Activated CD4-positive, alpha-beta T cell treated with anti-CD3 and anti-CD28 coated beads, Interleukin-2, amount 10 ng/mL, durations not matched to agents 24 days and 14 days (primary cell): ENCODE data around the gene LAX1. TPM values are rescaled to one million over a fixed set of nuclear protein-coding genes. Genes with fewer than 3 reads are reported as not detected.
"Not testable (repeated sequence)": the region's sequence is repeated elsewhere in the genome, so short reads cannot be mapped to it uniquely, and the experiment has no call there.

Source experiments
- DNase-seq: peaks from one replicate; pipeline ENCODE4 v3.0.0; 2022
- H3K27ac Mint-ChIP-seq: one replicate; pipeline ENCODE4 v1.8.0; 2022; ENCODE audit warnings: mild to moderate bottlenecking, mixed read lengths
- H3K27me3 Mint-ChIP-seq: one replicate; pipeline ENCODE4 v1.8.0; 2022; ENCODE audit warnings: mixed read lengths
- H3K36me3 Mint-ChIP-seq: one replicate; pipeline ENCODE4 v1.8.0; 2022; ENCODE audit warnings: low read depth, mild to moderate bottlenecking, mixed read lengths
- H3K4me1 Mint-ChIP-seq: one replicate; pipeline ENCODE4 v1.8.0; 2021; ENCODE audit warnings: mixed read lengths
- H3K4me3 Mint-ChIP-seq: one replicate; pipeline ENCODE4 v1.8.0; 2022; ENCODE audit warnings: mild to moderate bottlenecking, moderate library complexity, mixed read lengths
- H3K9me3 Mint-ChIP-seq: one replicate; pipeline ENCODE4 v1.8.0; 2021; ENCODE audit warnings: mixed read lengths
- intact Hi-C: fragments of 100-400 bp; cut with micrococcal nuclease; formaldehyde crosslinking; loops from one replicate; pipeline ENCODE4 v1.15.1; 2023
- total RNA-seq: library from RNA; stranded (reverse); gene quantifications from 2 replicates; pipeline ENCODE4 v1.2.3, GENCODE V29; 2022

Gene LAX1
- total RNA-seq, 1 donor from 2014 or later: 15.1 TPM

GRCh38 chr1:203754455-203754864 lies 10.5 kb upstream of the LAX1 start:
- peaks cover 24% of the 10 kb centered on the region for H3K4me1 Mint-ChIP-seq
- intact Hi-C loops: loop anchor here (1.0 kb wide), 1 partner anchor 11 kb away; the partner anchor contains the start of gene LAX1
- no peaks in the 10 kb centered on the region for H3K36me3 Mint-ChIP-seq
- no peaks in the 10 kb centered on the region for H3K9me3 Mint-ChIP-seq
- H3K4me3 Mint-ChIP-seq: peak overlapping the region; percentile 72
- DNase-seq: peak; percentile 69
- H3K27me3 Mint-ChIP-seq: no peaks in the 10 kb centered on the region
- peak overlapping the region; percentile 94 for H3K27ac Mint-ChIP-seq

- H3K27ac Mint-ChIP-seq: peak overlapping the region; percentile 56
- no peaks in the 10 kb centered on the region for H3K36me3 Mint-ChIP-seq
- H3K9me3 Mint-ChIP-seq: no peaks in the 10 kb centered on the region
- H3K4me1 Mint-ChIP-seq: peaks cover 24% of the 10 kb centered on the region
- H3K4me3 Mint-ChIP-seq: no peak overlapping the region
- intact Hi-C loops: no loop called here
- no peaks in the 10 kb centered on the region for H3K27me3 Mint-ChIP-seq
- no peak for DNase-seq
Measured at GRCh38 chr1:203756036-203756435, 8.9 kb upstream of the LAX1 start.

GRCh38 chr1:203758749-203759148 lies 6.2 kb upstream of the LAX1 start:
- intact Hi-C loops, H3K9me3 Mint-ChIP-seq, H3K27me3 Mint-ChIP-seq, DNase-seq, H3K27ac Mint-ChIP-seq, H3K4me3 Mint-ChIP-seq, H3K36me3 Mint-ChIP-seq: not testable (repeated sequence)
- H3K4me1 Mint-ChIP-seq: peaks cover 24% of the 10 kb centered on the region

- peaks cover 29% of the 10 kb centered on the region for H3K4me1 Mint-ChIP-seq
- intact Hi-C loops: loop anchor here (10.0 kb wide), 1 partner anchor 486 kb away; no protein-coding TSS in a partner anchor
- H3K36me3 Mint-ChIP-seq: peaks cover 5% of the 10 kb centered on the region
- DNase-seq: no peak
- H3K4me3 Mint-ChIP-seq: no peak overlapping the region
- no peaks in the 10 kb centered on the region for H3K27me3 Mint-ChIP-seq
- H3K9me3 Mint-ChIP-seq: no peaks in the 10 kb centered on the region
- no peak overlapping the region for H3K27ac Mint-ChIP-seq
Measured at GRCh38 chr1:203760506-203760905, 4.5 kb upstream of the LAX1 start.

- not testable (repeated sequence) for H3K27ac Mint-ChIP-seq, H3K36me3 Mint-ChIP-seq, H3K9me3 Mint-ChIP-seq, DNase-seq, H3K4me3 Mint-ChIP-seq, H3K27me3 Mint-ChIP-seq
- peaks cover 29% of the 10 kb centered on the region for H3K4me1 Mint-ChIP-seq
- intact Hi-C loops: loop anchor here (10.0 kb wide), 1 partner anchor 487 kb away; no protein-coding TSS in a partner anchor
Measured at GRCh38 chr1:203761958-203762357, 3.0 kb upstream of the LAX1 start.

GRCh38 chr1:203763505-203763904 lies 1.5 kb upstream of the LAX1 start:
- Mint-ChIP-seq H3K27ac (peak overlapping the region; percentile 99), H3K9me3 (no peaks in the 10 kb centered on the region), H3K4me3 (peak overlapping the region; percentile 54), H3K36me3 (peaks cover 14% of the 10 kb centered on the region), H3K27me3 (no peaks in the 10 kb centered on the region), H3K4me1 (peaks cover 33% of the 10 kb centered on the region)
- intact Hi-C loops: loop anchor here (10.0 kb wide), 1 partner anchor 489 kb away; no protein-coding TSS in a partner anchor
- no peak for DNase-seq

- peak overlapping the region; percentile 99 for H3K27ac Mint-ChIP-seq
- H3K4me3 Mint-ChIP-seq: peak overlapping the region; percentile 89
- intact Hi-C loops: loop anchor here (1.0 to 10.0 kb wide), 6 partner anchors 10 to 490 kb away; partner anchors contain the start of genes ATP2B4, ZBED6 and ZC3H11A
- H3K36me3 Mint-ChIP-seq: peaks cover 19% of the 10 kb centered on the region
- no peaks in the 10 kb centered on the region for H3K9me3 Mint-ChIP-seq
- DNase-seq: peak; percentile 61
- H3K4me1 Mint-ChIP-seq: peaks cover 37% of the 10 kb centered on the region
- no peaks in the 10 kb centered on the region for H3K27me3 Mint-ChIP-seq
Measured at GRCh38 chr1:203764105-203765028, 616 bp upstream of the LAX1 start.

- no peaks in the 10 kb centered on the region for H3K9me3 Mint-ChIP-seq
- H3K27me3 Mint-ChIP-seq: no peaks in the 10 kb centered on the region
- peak overlapping the region; percentile 34 for H3K27ac Mint-ChIP-seq
- intact Hi-C loops: loop anchor here (10.0 kb wide), 1 partner anchor 493 kb away; no protein-coding TSS in a partner anchor
- peaks cover 40% of the 10 kb centered on the region for H3K4me1 Mint-ChIP-seq
- peaks cover 48% of the 10 kb centered on the region for H3K36me3 Mint-ChIP-seq
- peak overlapping the region; percentile 3 for H3K4me3 Mint-ChIP-seq
- no peak for DNase-seq
Measured at GRCh38 chr1:203768256-203768655, 3.3 kb downstream of the LAX1 start.

GRCh38 chr1:203769505-203770343 lies 4.7 kb downstream of the LAX1 start:
- Mint-ChIP-seq H3K27me3 (no peaks in the 10 kb centered on the region), H3K9me3 (no peaks in the 10 kb centered on the region), H3K4me1 (peaks cover 27% of the 10 kb centered on the region), H3K36me3 (peaks cover 57% of the 10 kb centered on the region), H3K27ac (peak overlapping the region; percentile 51), H3K4me3 (no peak overlapping the region)
- intact Hi-C loops: loop anchor here (10.0 kb wide), 1 partner anchor 495 kb away; no protein-coding TSS in a partner anchor
- DNase-seq: no peak

- peaks cover 18% of the 10 kb centered on the region for H3K4me1 Mint-ChIP-seq
- no peaks in the 10 kb centered on the region for H3K9me3 Mint-ChIP-seq
- intact Hi-C loops: no loop called here
- no peak overlapping the region for H3K27ac Mint-ChIP-seq
- no peak for DNase-seq
- H3K4me3 Mint-ChIP-seq: no peak overlapping the region
- peaks cover 66% of the 10 kb centered on the region for H3K36me3 Mint-ChIP-seq
- H3K27me3 Mint-ChIP-seq: no peaks in the 10 kb centered on the region
Measured at GRCh38 chr1:203771901-203772301, 6.9 kb downstream of the LAX1 start.

GRCh38 chr1:203772836-203773235 lies 7.9 kb downstream of the LAX1 start:
- Mint-ChIP-seq H3K4me1 (peaks cover 18% of the 10 kb centered on the region), H3K9me3 (no peaks in the 10 kb centered on the region), H3K36me3 (peaks cover 65% of the 10 kb centered on the region), H3K27me3 (no peaks in the 10 kb centered on the region), H3K4me3 (no peak overlapping the region), H3K27ac (no peak overlapping the region)
- no peak for DNase-seq
- intact Hi-C loops: no loop called here

- Mint-ChIP-seq H3K27me3 (no peaks in the 10 kb centered on the region), H3K4me3 (no peak overlapping the region), H3K9me3 (no peaks in the 10 kb centered on the region), H3K36me3 (peaks cover 41% of the 10 kb centered on the region), H3K27ac (peak overlapping the region; percentile 7), H3K4me1 (peaks cover 6% of the 10 kb centered on the region)
- no peak for DNase-seq
- intact Hi-C loops: no loop called here
Measured at GRCh38 chr1:203776636-203777035, 11.7 kb downstream of the LAX1 start.

- DNase-seq: no peak
- intact Hi-C loops: no loop called here
- peaks cover 6% of the 10 kb centered on the region for H3K4me1 Mint-ChIP-seq
- H3K36me3 Mint-ChIP-seq: peaks cover 32% of the 10 kb centered on the region
- H3K27ac Mint-ChIP-seq: no peak overlapping the region
- H3K27me3 Mint-ChIP-seq: no peaks in the 10 kb centered on the region
- H3K4me3 Mint-ChIP-seq: no peak overlapping the region
- H3K9me3 Mint-ChIP-seq: no peaks in the 10 kb centered on the region
Measured at GRCh38 chr1:203777596-203777995, 12.6 kb downstream of the LAX1 start.
